Measurements from ENCODE around the gene REV1. TPM values are rescaled to one million over a fixed set of nuclear protein-coding genes. Genes with fewer than 3 reads are reported as not detected.

Gene REV1
- total and polyA plus RNA-seq, 2 donors (not counting 3 experiments of a cell fraction or from before 2014, with no cell fraction given): 16.6 to 50.3 TPM

DNA sequence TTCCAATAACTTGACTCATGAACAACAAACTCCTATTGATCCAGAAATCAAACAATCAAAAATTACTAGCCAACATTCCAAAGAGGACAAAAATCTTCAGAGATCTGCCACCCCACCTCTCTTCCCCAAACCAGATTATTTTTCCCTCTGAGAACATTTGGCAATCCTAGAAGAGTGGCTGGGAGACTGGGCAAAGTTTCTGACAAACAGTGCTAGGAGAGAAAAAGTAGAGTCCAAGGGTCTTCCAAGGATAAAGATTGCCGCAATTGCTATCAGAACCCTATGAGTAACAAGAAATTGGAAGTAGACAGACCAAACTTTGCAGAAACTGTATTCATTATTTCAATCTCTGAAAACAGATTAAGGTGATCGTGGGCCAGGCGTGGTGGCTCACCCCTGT lies 22.4 kb downstream of the REV1 start:
- H3K36me3 ChIP-seq (ENCODE audit: control insufficient read depth in 2 of 2, extremely low read depth in 1 of 2, insufficient read depth in 2 of 2, low read length in 2 of 2): no peaks in the 10 kb centered on the region
- FAIRE-seq (no peak), DNase-seq (ENCODE audit: low read depth, low spot score) (no peak)
- H2AFZ ChIP-seq (ENCODE audit: low read depth, low read length): no peak overlapping the region
- no peaks in the 10 kb centered on the region for H3K9me1 ChIP-seq (replicated peaks; ENCODE audit: control insufficient read depth, extremely low read depth, insufficient read depth, low read length)
- no peak overlapping the region for H3K9ac ChIP-seq (replicated peaks; ENCODE audit: extremely low read depth, insufficient read depth, low read length)
- H3K4me3 ChIP-seq (replicated peaks in 1 of 3; ENCODE audit: insufficient read depth in 1 of 3, low read depth in 1 of 3, low read length in 3 of 3): no peak overlapping the region
- H4K20me1 ChIP-seq (replicated peaks; ENCODE audit: control insufficient read depth, extremely low read depth, insufficient read depth, low read length): peaks cover 8% of the 10 kb centered on the region
- ChIA-PET POLR2A (no interaction called here), CTCF (no interaction called here)
- H3K79me2 ChIP-seq (ENCODE audit: control insufficient read depth, insufficient read depth, low read length): peaks cover 74% of the 10 kb centered on the region
- BruUV-seq (replicated peaks): no TSS peak
- intact Hi-C loops (cut with micrococcal nuclease): no loop called here
- H3K9me3 ChIP-seq (replicated peaks; ENCODE audit: control insufficient read depth, insufficient read depth, low read length): no peaks in the 10 kb centered on the region
- TF ChIP-seq POLR2AphosphoS5 (IDR thresholded peaks at IDR 0.05; ENCODE audit: insufficient read depth, low read depth, low read length): no peak
- no peak overlapping the region for H3K27ac ChIP-seq (ENCODE audit: insufficient read depth, low read depth, low read length)
- H3K27me3 ChIP-seq (ENCODE audit: control insufficient read depth in 2 of 2, insufficient read depth in 2 of 2, low read length in 2 of 2): no peaks in the 10 kb centered on the region
- no peak overlapping the region for H3K4me2 ChIP-seq (ENCODE audit: insufficient read depth, low read length)
- H3K4me1 ChIP-seq (ENCODE audit: control insufficient read depth, extremely low read depth, insufficient read depth, low read length): no peaks in the 10 kb centered on the region
- dilution Hi-C loops (cut with MboI; ENCODE audit: extremely low pct_ligation_motif_present, low sequenced_read_pairs): no loop called here

DNA sequence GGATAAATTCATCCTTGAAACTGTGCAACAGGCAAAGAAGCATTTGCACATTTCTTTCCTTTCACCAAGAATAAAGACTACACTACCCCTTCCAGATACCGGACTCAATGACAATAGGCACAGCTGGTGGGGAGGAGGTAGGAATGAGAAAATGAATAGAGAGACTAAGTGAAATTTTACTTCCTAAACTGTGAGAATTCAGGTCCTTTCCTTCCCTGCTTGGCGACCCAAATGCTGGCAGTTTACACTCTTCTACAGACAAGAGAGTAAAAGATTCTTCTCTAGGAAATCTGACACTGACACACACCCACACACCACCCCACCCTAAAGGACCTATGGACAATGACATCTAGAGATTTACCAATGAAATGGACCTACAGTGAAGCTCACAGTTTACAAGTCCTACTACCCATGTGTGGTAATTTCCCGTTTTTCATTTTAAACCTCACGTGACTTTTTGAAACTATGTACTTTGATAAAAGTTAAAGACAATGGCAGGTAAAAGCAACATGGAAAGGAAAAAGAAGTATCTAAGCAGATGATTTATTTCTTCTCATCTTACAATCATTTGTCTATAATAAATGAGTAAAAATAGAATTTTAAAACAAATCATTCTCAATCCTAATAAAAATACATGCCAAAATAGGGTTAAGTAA lies 27.9 kb downstream of the REV1 start:
- no TSS peak for BruUV-seq (replicated peaks)
- Histone ChIP-seq H3K4me1 (ENCODE audit: control insufficient read depth, extremely low read depth, insufficient read depth, low read length) (no peaks in the 10 kb centered on the region), H3K4me2 (ENCODE audit: insufficient read depth, low read length) (no peak overlapping the region), H3K9me3 (replicated peaks; ENCODE audit: control insufficient read depth, insufficient read depth, low read length) (no peaks in the 10 kb centered on the region), H3K79me2 (ENCODE audit: control insufficient read depth, insufficient read depth, low read length) (peaks cover 35% of the 10 kb centered on the region), H3K27me3 (ENCODE audit: control insufficient read depth in 2 of 2, insufficient read depth in 2 of 2, low read length in 2 of 2) (no peaks in the 10 kb centered on the region), H3K36me3 (ENCODE audit: control insufficient read depth in 2 of 2, extremely low read depth in 1 of 2, insufficient read depth in 2 of 2, low read length in 2 of 2) (peaks cover 0 to 4% of the 10 kb centered on the region in 2 experiments), H4K20me1 (replicated peaks; ENCODE audit: control insufficient read depth, extremely low read depth, insufficient read depth, low read length) (no peaks in the 10 kb centered on the region), H3K9ac (replicated peaks; ENCODE audit: extremely low read depth, insufficient read depth, low read length) (no peak overlapping the region), H3K9me1 (replicated peaks; ENCODE audit: control insufficient read depth, extremely low read depth, insufficient read depth, low read length) (no peaks in the 10 kb centered on the region), H2AFZ (ENCODE audit: low read depth, low read length) (no peak overlapping the region), H3K4me3 (replicated peaks in 1 of 3; ENCODE audit: insufficient read depth in 1 of 3, low read depth in 1 of 3, low read length in 3 of 3) (no peak overlapping the region), H3K27ac (ENCODE audit: insufficient read depth, low read depth, low read length) (no peak overlapping the region)
- dilution Hi-C loops (cut with MboI; ENCODE audit: extremely low pct_ligation_motif_present, low sequenced_read_pairs): no loop called here
- POLR2A ChIA-PET: no interaction called here
- FAIRE-seq (no peak), DNase-seq (ENCODE audit: low read depth, low spot score) (no peak)
- CTCF ChIA-PET: interaction anchor here (1.2 kb wide), 1 partner anchor 28 kb away, joined by 5 read pairs; the partner anchor contains the start of gene REV1
- intact Hi-C loops (cut with micrococcal nuclease): no loop called here
- TF ChIP-seq GATA2 (IDR thresholded peaks at IDR 0.05; ENCODE audit: insufficient read depth, insufficient read length, low read depth, low read length): no peak
- TF ChIP-seq, protein P1, sequence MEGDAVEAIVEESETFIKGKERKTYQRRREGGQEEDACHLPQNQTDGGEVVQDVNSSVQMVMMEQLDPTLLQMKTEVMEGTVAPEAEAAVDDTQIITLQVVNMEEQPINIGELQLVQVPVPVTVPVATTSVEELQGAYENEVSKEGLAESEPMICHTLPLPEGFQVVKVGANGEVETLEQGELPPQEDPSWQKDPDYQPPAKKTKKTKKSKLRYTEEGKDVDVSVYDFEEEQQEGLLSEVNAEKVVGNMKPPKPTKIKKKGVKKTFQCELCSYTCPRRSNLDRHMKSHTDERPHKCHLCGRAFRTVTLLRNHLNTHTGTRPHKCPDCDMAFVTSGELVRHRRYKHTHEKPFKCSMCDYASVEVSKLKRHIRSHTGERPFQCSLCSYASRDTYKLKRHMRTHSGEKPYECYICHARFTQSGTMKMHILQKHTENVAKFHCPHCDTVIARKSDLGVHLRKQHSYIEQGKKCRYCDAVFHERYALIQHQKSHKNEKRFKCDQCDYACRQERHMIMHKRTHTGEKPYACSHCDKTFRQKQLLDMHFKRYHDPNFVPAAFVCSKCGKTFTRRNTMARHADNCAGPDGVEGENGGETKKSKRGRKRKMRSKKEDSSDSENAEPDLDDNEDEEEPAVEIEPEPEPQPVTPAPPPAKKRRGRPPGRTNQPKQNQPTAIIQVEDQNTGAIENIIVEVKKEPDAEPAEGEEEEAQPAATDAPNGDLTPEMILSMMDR (IDR thresholded peaks at IDR 0.05; ENCODE audit: extremely low read depth in 1 of 2, insufficient read depth in 1 of 2, low read depth in 1 of 2, low read length in 2 of 2): no peak
- TF ChIP-seq POLR2A (IDR thresholded peaks at IDR 0.05; ENCODE audit: low read depth, low read length): no peak
- TF ChIP-seq, protein P2, sequence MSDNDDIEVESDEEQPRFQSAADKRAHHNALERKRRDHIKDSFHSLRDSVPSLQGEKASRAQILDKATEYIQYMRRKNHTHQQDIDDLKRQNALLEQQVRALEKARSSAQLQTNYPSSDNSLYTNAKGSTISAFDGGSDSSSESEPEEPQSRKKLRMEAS (IDR thresholded peaks at IDR 0.05; ENCODE audit: insufficient read depth, insufficient read length): no peak
- no peak for TF ChIP-seq FOS (IDR thresholded peaks at IDR 0.05; ENCODE audit: borderline replicate concordance, insufficient read depth, low read length)
- no peak for TF ChIP-seq POLR2AphosphoS5 (IDR thresholded peaks at IDR 0.05; ENCODE audit: insufficient read depth, low read depth, low read length)
- no peak for TF ChIP-seq JUN (IDR thresholded peaks at IDR 0.05; ENCODE audit: borderline replicate concordance, insufficient read depth, insufficient read length, low read depth)
- TF ChIP-seq EZH2 (IDR thresholded peaks at IDR 0.05; ENCODE audit: borderline replicate concordance, low read depth, low read length, severe bottlenecking): no peak
- TF ChIP-seq MYC (IDR thresholded peaks at IDR 0.05; ENCODE audit: low read depth, low read length): no peak
